ENCODE measurements around the gene IGFBP4. TPM values are rescaled to one million over a fixed set of nuclear protein-coding genes. Genes with fewer than 3 reads are reported as not detected.

IGFBP4 gene
- total and polyA plus RNA-seq, 2 of the 13 experiments (the other 11 are each of a cell fraction or from before 2014, with no cell fraction given), result 4.1 to 49.0 TPM

DNA sequence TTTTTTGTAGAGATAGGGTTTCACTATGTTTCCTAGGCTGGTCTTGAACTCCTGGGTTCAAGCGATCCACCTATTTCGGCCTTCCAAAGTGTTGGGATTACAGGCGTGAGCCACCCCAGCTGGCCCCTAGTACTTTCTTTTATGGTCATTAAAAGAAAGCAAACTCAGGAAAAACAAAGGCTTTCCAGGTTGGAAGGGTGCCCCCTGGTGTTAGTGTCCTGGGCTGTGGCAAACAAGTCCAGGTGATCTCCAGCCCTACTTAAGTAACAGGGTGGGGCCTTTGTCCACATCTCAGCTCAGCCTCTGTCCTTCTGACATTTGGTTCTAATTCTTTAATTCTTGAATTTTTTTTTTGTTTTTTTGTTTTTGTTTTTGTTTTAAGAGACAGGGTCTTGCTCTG, 6.9 kb downstream of the IGFBP4 start (continued):
- TF ChIP-seq HNRNPL (IDR thresholded peaks at IDR 0.05; ENCODE audit: low read depth, low read length) (no peak), GZF1 (CRISPR knock-in tag; IDR thresholded peaks at IDR 0.05) (no peak), ZNF883 (CRISPR knock-in tag; IDR thresholded peaks at IDR 0.05; ENCODE audit: not compliant biosample characterization) (no peak), POGZ (CRISPR knock-in tag; IDR thresholded peaks at IDR 0.05) (no peak), ESRRA (CRISPR knock-in tag; IDR thresholded peaks at IDR 0.05; ENCODE audit: low read depth) (no peak), TARDBP (CRISPR knock-in tag; IDR thresholded peaks at IDR 0.05) (no peak), ZNF350 (CRISPR knock-in tag; IDR thresholded peaks at IDR 0.05; ENCODE audit: borderline replicate concordance, low read depth) (no peak), YEATS4 (CRISPR knock-in tag; IDR thresholded peaks at IDR 0.05; ENCODE audit: borderline replicate concordance) (no peak), TFAP4 (IDR thresholded peaks at IDR 0.05; ENCODE audit: borderline replicate concordance, low read depth) (peak; percentile 56), ZNF773 (CRISPR knock-in tag; IDR thresholded peaks at IDR 0.05; ENCODE audit: borderline replicate concordance) (no peak), THAP11 (CRISPR knock-in tag; IDR thresholded peaks at IDR 0.05) (no peak), TSC22D2 (CRISPR knock-in tag; IDR thresholded peaks at IDR 0.05; ENCODE audit: borderline replicate concordance) (no peak), SKI (IDR thresholded peaks at IDR 0.05; ENCODE audit: partially characterized antibody) (no peak), THAP9 (CRISPR knock-in tag; IDR thresholded peaks at IDR 0.05; ENCODE audit: borderline replicate concordance) (no peak), ZNF124 (CRISPR knock-in tag; IDR thresholded peaks at IDR 0.05) (0 out of 2 replicates have a peak, but pooled peaks have one; percentile 65), TBX2 (CRISPR knock-in tag; IDR thresholded peaks at IDR 0.05; ENCODE audit: borderline replicate concordance) (no peak)
- TF ChIP-seq, protein P1, sequence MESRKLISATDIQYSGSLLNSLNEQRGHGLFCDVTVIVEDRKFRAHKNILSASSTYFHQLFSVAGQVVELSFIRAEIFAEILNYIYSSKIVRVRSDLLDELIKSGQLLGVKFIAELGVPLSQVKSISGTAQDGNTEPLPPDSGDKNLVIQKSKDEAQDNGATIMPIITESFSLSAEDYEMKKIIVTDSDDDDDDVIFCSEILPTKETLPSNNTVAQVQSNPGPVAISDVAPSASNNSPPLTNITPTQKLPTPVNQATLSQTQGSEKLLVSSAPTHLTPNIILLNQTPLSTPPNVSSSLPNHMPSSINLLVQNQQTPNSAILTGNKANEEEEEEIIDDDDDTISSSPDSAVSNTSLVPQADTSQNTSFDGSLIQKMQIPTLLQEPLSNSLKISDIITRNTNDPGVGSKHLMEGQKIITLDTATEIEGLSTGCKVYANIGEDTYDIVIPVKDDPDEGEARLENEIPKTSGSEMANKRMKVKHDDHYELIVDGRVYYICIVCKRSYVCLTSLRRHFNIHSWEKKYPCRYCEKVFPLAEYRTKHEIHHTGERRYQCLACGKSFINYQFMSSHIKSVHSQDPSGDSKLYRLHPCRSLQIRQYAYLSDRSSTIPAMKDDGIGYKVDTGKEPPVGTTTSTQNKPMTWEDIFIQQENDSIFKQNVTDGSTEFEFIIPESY (CRISPR knock-in tag; IDR thresholded peaks at IDR 0.05), result no peak
- TF ChIP-seq, protein P2, sequence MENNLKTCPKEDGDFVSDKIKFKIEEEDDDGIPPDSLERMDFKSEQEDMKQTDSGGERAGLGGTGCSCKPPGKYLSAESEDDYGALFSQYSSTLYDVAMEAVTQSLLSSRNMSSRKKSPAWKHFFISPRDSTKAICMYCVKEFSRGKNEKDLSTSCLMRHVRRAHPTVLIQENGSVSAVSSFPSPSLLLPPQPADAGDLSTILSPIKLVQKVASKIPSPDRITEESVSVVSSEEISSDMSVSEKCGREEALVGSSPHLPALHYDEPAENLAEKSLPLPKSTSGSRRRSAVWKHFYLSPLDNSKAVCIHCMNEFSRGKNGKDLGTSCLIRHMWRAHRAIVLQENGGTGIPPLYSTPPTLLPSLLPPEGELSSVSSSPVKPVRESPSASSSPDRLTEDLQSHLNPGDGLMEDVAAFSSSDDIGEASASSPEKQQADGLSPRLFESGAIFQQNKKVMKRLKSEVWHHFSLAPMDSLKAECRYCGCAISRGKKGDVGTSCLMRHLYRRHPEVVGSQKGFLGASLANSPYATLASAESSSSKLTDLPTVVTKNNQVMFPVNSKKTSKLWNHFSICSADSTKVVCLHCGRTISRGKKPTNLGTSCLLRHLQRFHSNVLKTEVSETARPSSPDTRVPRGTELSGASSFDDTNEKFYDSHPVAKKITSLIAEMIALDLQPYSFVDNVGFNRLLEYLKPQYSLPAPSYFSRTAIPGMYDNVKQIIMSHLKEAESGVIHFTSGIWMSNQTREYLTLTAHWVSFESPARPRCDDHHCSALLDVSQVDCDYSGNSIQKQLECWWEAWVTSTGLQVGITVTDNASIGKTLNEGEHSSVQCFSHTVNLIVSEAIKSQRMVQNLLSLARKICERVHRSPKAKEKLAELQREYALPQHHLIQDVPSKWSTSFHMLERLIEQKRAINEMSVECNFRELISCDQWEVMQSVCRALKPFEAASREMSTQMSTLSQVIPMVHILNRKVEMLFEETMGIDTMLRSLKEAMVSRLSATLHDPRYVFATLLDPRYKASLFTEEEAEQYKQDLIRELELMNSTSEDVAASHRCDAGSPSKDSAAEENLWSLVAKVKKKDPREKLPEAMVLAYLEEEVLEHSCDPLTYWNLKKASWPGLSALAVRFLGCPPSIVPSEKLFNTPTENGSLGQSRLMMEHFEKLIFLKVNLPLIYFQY (CRISPR knock-in tag; IDR thresholded peaks at IDR 0.05; ENCODE audit: borderline replicate concordance), result no peak
- TF ChIP-seq, protein P3, sequence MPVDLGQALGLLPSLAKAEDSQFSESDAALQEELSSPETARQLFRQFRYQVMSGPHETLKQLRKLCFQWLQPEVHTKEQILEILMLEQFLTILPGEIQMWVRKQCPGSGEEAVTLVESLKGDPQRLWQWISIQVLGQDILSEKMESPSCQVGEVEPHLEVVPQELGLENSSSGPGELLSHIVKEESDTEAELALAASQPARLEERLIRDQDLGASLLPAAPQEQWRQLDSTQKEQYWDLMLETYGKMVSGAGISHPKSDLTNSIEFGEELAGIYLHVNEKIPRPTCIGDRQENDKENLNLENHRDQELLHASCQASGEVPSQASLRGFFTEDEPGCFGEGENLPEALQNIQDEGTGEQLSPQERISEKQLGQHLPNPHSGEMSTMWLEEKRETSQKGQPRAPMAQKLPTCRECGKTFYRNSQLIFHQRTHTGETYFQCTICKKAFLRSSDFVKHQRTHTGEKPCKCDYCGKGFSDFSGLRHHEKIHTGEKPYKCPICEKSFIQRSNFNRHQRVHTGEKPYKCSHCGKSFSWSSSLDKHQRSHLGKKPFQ (CRISPR knock-in tag; IDR thresholded peaks at IDR 0.05; ENCODE audit: insufficient replicate concordance), result no peak

Data from HepG2 (cell line).